NCI-H1048 (cell line): ENCODE results near the gene STRBP.
"Not testable (repeated sequence)": the region's sequence is repeated elsewhere in the genome, so short reads cannot be mapped to it uniquely, and the experiment has no call there.

Source experiments
- DNase-seq: peaks from one replicate; lab custom pipeline; 2025; lab: John Stamatoyannopoulos, UW

The STRBP gene

GRCh38 chr9:123283048-123283408 is 14.6 kb upstream of the STRBP start:
- DNase-seq: no peak

- DNase-seq: no peak
These were observed 14.1 kb upstream of the STRBP start for GRCh38 chr9:123282362-123283047.

GRCh38 chr9:123281659-123282350 is 13.4 kb upstream of the STRBP start:
- DNase-seq: no peak

GRCh38 chr9:123278879-123279493 is 10.6 kb upstream of the STRBP start:
- not testable (repeated sequence) for DNase-seq

DNA sequence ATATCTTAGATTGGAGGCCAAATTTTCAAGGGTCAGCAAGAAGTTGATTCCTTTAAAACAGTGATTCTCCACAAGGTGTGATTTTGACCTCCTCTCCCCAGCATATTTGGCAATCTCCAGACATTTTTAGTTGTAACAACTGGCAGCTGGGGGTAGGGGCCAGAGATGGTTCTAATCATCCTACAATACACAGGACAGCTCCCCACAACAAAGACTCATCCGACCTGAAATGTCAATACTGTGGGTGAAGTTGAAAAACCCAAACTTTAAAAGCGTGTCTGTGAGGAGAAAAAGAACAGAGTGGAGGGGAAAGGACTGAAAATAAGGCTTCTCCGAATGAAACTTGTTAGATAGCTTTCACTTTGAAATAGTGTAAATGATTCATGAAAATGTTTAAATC is 10.0 kb upstream of the STRBP start:
- no peak for DNase-seq

- DNase-seq: no peak
These were observed 8.2 kb upstream of the STRBP start for GRCh38 chr9:123276551-123276950.

GRCh38 chr9:123271133-123271532 is 2.7 kb upstream of the STRBP start:
- DNase-seq: not testable (repeated sequence)

DNA sequence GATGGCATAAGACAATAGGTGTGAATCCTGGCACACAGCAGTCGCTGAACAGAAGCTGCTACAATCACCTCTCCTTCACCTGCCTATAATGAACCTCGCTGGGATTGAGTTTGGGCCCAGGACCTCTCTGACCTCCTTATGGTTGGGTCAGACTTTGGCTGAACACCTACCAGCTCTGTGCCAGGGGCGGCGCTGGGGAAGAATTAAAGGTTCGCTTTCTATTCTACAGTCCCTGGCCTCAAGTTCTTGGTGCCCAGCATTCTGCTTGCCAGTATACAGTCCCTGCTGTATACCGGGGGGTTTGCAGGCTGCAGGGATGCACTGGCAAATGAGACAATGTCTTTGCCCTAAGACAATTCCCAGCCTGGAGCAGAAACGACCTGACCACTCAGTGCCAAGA is 895 bp upstream of the STRBP start:
- DNase-seq: no peak

- no peak for DNase-seq
These were observed 254 bp downstream of the STRBP start for GRCh38 chr9:123268199-123268464.

DNA sequence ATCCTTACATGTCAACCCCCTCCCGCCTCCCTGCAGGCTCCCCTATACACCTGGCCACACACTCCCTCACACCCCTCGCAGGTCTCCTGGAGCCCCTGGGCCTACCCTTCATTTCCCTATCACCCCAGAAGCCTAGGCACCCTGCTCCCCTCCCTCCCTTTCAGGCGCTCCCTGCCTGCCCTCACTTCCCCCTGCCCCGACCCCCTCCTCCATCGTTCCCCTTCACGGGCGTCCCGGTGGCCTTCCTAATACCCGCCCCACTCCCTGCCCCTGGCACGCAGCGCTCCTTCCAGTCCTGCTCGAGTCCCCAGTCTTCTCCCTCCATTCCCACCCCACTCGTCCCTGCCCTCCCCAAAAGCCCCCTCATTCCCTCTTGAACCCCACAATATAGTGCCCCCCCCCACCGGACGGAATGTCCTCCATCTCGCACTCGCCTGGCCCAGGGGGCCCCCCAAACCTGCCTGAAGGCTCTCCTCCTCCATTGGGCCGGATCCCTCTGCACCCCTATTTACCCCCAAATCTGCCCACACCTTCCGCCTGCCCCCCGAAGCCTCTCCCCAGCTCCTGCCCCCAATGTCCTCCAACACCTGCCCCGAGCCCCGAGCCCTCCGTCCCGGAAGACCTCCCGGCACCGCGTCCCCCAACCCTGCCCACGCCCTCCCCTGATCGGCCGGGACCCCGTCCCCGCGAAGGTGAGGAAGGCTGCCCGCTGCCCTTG is 746 bp downstream of the STRBP start:
- no peak for DNase-seq

DNA sequence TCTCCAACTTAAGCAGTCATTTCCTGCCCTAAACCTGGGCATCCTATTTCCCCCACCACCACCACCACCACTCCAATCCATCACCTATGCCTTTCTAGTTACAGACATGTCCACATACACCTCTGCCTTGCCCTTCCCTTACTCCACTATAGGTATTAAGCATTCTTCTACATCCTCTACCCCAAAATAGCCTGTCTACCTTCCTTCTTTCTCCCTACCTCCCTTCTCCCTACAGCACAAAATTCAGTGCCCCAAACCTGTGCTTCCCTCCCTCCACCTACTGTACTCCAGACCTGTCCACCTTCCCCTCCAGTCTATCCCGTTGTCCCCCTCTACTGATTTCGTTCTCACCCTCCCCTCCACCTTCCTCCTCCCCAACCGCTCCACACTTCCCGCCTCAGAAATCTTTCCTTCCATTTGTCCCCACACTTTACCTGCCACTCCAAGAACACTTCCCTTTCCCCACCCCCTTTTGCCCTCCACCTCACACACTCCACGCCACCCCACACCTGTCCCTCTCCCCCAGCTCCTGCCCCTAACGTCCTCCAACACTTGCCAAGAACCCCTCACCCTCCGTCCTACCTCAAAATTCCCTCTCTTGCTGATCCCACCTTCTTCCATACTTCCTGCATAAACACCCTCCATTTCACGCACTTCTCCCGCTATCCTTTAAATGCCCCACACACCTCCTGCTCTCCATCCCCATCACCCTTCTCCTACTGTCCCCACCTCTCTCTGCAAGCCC is 1.6 kb downstream of the STRBP start:
- DNase-seq: no peak

GRCh38 chr9:123265833-123266232 is 2.6 kb downstream of the STRBP start:
- DNase-seq: no peak

GRCh38 chr9:123263227-123263626 is 5.2 kb downstream of the STRBP start:
- no peak for DNase-seq

DNA sequence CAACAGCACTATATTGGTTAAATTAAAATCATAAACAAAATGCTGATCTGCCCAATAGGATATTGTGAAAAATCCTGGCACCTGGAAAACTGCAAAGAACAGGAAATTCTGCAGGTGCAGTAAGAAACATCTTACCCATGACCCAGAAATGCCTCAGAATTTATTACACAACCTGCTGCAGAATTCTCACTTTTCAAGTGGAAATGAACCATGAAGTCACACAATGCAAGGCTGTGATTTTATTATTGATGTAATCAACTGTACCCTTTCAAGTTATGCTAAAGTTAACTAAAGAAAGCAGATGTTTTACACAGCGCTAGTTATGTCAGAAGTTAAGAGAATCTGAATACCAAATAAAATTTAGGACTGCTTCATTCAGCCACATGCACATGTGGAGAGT is 6.0 kb downstream of the STRBP start:
- no peak for DNase-seq

DNA sequence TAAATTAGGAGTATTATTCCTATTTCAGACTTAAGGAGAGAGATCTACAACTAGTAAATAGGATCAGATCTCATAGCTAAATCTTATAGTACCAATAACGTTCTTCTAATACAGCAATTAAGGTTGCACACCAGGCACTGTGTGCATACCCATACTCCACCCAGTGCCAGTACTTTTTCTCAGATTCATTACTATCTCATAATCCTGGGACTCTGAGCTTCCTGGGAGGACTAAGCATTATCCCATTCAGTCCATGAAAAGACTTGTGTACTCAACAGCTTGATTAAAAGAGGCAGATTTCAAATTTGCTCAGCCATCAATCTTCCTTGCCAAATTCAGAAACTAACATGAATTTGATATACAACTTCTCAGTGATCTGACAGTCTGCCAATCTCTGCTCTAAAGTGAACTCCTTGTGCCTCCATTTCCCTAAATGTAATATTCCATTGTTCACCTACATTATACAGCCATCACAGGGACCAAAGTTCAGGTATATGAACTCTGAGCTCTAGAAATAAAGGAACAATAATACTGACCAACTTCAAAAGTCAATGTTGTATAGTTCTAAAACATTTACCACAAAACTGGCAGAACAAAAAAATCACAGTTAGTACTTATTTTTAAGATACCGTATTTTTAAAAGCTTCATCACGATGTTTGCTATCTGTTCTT is 7.2 kb downstream of the STRBP start:
- DNase-seq: no peak

GRCh38 chr9:123260340-123260739 is 8.0 kb downstream of the STRBP start:
- DNase-seq: no peak

GRCh38 chr9:123257276-123257675 is 11.1 kb downstream of the STRBP start:
- no peak for DNase-seq

GRCh38 chr9:123255718-123256117 is 12.7 kb downstream of the STRBP start:
- no peak for DNase-seq

DNA sequence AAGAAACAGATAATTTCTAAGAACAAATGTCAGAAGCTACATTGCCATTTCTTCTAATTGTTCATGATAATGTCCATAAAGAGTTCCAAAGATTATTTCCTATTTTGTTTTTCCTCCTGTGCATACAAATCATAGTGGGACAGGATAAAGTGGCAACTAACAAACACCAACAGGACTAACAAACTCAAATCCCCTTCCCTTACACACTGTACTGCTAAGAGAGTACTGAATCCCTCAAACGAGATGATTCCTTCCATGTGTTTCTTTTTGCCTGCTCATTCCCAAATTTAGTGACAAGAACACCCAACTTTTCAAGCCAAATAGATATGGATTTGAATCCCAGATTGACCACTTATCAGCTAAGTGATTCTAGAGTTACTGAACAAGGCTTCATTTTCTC is 15.2 kb downstream of the STRBP start:
- no peak for DNase-seq

DNA sequence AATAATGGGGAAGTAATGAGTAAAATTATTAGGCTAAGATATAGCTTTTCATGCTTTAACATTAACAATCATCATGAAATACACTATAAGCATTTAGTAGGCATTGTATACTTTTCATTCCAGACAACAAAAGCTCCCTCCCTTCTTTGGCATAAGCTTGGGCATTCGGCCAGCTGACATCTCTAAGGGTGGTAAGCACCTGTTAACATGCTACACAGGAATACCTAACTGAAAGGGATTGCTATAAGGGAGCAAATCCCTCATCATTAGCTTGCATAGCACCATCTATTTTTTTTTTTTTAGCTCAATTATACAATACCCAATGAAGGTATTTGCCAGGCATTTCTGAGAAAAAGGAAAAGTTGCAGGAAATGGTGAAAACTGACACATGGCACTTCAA is 16.6 kb downstream of the STRBP start:
- no peak for DNase-seq

DNA sequence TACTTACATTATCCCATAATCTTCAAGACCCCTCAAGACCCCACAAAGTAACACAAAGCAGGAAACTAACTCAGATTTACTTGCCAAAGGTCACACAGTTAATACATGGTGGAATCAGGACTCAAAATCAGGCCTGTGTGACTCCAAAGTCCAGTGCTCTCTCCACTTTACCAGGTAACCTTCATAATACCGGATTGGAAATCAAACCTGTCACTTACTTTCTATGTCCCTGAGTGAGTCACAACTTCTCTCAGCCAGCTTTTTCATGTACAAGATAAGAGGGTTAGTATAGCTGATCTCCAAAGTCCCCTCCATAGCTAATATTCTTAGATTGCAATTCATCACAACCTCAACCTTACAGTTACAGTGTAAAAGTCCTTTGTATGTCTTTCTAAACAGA is 17.1 kb downstream of the STRBP start:
- no peak for DNase-seq

GRCh38 chr9:123250504-123250903 is 17.9 kb downstream of the STRBP start:
- DNase-seq: no peak
